ENCODE measurements around the gene MAML3. TPM values are rescaled to one million over a fixed set of nuclear protein-coding genes. Genes with fewer than 3 reads are reported as not detected.

Gene MAML3
- total RNA-seq, 2 donors from 2014 or later = 11.8 to 14.6 TPM

DNA sequence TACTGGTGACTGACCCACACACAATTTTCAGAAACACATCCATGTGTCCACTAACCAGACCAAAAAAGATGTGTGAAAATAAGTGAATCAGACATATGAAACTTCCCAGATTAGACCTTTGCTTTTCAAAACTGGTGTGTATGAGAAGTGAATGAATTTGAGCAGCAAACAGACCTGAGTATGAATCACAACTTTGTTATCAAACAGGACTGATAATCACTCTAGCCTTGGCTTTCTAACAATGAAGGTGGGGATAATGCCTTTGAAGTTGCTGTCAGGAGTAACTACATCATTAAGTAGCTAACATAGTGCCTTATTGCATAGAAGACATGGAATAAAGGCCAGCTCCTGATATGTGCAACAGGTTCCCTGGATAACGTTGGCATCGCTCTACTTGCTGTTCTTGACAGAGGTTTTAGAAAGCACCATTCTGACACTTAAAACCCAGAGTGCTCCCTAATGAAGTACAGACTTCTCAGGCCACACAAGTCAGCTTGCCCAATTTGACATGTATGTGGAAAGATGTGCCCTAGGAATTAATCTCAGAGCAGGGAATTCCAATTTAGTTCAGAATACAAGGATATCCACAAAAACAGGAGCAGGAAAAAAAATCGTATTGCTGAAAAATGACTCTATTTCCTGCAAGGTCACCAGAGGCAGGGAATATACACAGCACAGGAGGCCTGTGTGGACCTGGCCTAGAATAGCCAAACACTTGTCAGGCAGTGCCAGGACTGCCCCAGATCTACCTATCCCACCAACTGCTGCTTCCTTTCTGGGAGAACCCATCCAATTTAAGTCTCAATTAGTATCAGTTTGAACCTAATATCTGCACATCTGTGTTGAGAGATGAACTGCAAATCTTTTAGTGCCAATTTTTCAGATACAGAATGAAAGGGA, 87.7 kb downstream of the MAML3 start:
- intact Hi-C loops (cut with DNase I, micrococcal nuclease) = no loop called here
- DNase-seq (no peak), ATAC-seq (no peak)

GRCh38 chr4:140065393-140065792, 88.6 kb downstream of the MAML3 start:
- intact Hi-C loops (cut with DNase I, micrococcal nuclease) = no loop called here
- DNase-seq (no peak), ATAC-seq (no peak)

DNA sequence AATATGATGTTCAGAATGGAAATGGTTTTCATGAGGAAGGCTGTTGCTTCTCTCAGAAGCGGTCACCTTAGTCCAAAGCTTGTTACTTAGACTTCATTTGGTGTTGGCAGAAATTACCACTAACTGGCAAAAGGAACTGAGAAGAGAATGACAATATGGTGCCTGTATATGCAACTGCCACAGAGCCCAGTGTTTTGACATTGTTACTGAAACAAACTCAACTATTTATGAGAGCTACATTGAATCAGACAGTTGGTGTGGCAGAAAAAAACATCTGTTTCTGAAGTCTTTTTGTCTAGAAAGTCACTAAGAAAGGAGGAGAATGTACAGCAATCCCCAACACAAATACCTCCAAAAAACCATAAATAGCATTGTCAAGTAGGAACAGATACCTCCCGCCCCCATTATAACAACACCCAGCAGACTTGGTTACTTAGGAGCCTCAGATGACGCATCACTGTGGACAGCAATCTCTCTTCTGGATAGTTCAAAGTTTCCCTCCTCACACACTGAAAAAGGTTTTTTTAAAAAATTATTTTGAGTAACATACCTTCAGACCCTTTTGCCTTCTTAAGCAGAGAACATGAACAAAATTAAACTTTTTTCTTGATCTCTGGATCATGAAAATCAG, 92.2 kb downstream of the MAML3 start:
- ATAC-seq (peak; percentile 20), DNase-seq (no peak)
- intact Hi-C loops (cut with DNase I, micrococcal nuclease) = no loop called here

DNA sequence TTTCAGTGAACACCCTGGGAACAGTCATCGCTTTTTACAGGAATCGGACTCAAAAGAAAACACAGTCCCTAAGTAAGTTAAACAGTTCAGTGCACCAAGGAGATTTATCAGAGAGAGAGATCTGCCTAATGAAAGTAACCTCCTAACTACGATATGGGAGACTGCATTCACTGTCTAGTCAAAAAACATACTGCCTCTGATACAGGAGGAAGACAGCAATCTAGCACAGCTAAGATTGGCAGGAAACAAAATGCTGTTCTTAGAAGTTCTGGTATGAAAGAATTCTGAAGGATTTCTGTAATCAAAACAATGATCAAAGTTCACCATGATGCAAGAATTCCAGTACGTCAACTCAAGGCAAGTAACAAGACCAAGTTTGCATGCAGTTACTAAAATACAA, 92.8 kb downstream of the MAML3 start:
- intact Hi-C loops (cut with DNase I, micrococcal nuclease) = no loop called here
- peak; percentile 78 for ATAC-seq
- DNase-seq = no peak

- intact Hi-C loops (cut with DNase I, micrococcal nuclease) = no loop called here
- ATAC-seq = peak; percentile 60
- no peak for DNase-seq
Observed at GRCh38 chr4:140059159-140059558, 94.8 kb downstream of the MAML3 start.

- DNase-seq = no peak
- intact Hi-C loops (cut with DNase I, micrococcal nuclease) = no loop called here
- ATAC-seq = no peak
Observed at GRCh38 chr4:140057701-140058100, 96.3 kb downstream of the MAML3 start.

DNA sequence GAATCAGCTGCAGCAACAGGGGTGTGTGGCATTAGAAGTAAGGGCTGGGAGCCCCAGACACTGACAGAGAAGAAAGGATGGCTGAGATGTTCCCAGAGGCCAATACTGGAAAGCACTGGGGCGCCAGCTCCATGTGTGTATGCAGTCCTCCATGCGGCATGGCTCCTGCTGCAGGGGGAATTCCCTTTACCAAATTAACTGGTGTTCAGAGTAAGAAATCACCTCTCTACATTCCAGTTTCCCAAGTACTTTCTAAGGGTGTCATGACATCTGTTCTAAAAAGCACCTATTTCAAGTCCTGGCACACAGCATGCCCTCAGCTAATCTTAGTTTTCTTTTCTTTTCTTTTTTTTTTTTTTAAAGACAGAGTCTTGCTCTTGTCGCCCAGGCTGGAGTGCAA, 98.0 kb downstream of the MAML3 start:
- DNase-seq = no peak
- intact Hi-C loops (cut with DNase I, micrococcal nuclease) = no loop called here
- ATAC-seq = no peak

DNA sequence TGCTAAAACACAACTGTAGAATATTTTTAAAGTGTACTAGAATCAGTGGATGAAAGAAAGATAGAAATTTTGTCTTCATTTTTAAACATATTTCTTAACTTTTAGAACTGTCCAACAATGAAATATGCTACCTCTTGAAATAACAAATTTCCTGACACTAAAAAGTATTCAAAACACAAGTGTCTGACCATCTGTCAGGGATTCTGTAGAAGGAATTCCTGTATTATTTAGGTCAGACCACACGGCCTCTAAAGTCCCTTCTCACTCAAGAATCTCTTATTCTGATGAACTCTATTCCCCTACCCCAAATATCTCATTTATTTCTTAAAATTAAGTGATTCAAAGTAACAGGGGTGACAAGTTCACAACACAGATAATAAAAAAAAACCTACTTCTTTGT, 99.1 kb downstream of the MAML3 start:
- ATAC-seq = no peak
- intact Hi-C loops (cut with DNase I, micrococcal nuclease) = loop anchor here in 1 of 2 donors (5.0 kb wide), 1 partner anchor 197 kb away; no protein-coding TSS in a partner anchor
- no peak for DNase-seq

GRCh38 chr4:140053185-140053584, 100.8 kb downstream of the MAML3 start:
- intact Hi-C loops (cut with DNase I, micrococcal nuclease) = loop anchor here in 1 of 2 donors (5.0 kb wide), 1 partner anchor 199 kb away; no protein-coding TSS in a partner anchor
- ATAC-seq (no peak), DNase-seq (no peak)

DNA sequence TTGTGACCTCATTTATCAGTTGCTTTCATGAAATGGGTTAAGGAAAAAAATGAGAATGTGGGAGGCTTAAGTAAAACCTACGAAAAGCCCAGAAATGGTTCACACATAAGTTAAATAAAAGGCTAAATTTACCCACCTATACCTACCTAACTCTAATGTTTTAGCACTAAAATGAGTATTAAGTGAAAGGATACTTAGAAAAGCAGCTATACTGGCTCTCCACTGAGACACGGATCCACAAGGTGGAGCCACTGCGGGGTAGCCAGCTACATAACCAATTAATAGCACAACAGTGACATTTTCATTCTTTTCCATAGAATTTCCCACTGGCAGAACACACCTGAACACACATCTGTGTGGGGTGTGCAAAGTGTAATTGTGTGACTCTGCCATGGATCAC, 101.9 kb downstream of the MAML3 start:
- no peak for ATAC-seq
- DNase-seq = peak in 1 of 2 donors; percentile 69
- intact Hi-C loops (cut with DNase I, micrococcal nuclease) = loop anchor here in 1 of 2 donors (5.0 kb wide), 1 partner anchor 200 kb away; no protein-coding TSS in a partner anchor

DNA sequence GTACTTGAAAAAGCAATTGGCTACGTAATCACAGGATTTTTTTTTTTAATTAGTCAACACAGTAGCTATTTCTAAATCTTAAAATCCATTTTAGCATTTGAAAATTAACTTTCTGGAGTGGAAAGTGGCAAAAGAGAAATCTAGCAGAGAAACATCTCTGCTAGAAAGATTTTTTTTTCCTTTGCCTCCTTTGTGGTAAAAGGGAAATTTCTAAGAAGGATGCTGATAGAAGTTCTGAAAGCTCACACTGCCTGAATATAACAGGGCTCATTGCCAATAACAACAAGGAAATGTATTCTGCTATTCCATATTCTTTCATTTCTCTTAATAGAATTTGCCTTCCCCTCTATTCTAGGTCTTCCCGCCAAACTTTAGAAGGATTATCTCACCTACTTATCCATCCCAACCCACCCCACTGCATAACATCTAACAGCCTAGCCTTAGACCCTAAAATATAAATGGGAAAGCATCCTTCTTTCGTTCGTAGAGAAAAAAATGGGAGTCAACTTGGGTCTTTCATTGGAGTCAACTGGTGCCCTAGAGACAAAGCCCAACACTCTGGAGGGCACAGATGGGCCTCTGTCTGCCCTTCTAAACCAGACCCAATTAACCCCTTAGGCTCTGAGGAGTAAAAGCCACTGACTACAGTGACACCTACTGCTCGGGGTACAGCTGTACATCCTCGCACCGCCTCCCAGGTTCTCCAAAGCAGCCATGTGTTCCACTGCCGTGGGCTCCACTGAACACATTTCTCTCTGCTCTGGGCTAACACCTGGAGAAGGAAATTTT, 103.9 kb downstream of the MAML3 start:
- DNase-seq = no peak
- intact Hi-C loops (cut with DNase I, micrococcal nuclease) = loop anchor here in 1 of 2 donors (5.0 kb wide), 1 partner anchor 202 kb away; no protein-coding TSS in a partner anchor
- ATAC-seq = peak; percentile 9

- intact Hi-C loops (cut with DNase I, micrococcal nuclease) = no loop called here
- ATAC-seq = peak; percentile 80
- peak; percentile 65 to 66 for DNase-seq
Observed at GRCh38 chr4:140049024-140049848, 104.7 kb downstream of the MAML3 start.

- intact Hi-C loops (cut with DNase I, micrococcal nuclease) = no loop called here
- ATAC-seq (peak; percentile 86), DNase-seq (no peak)
Observed at GRCh38 chr4:140048419-140048995, 105.5 kb downstream of the MAML3 start.

- ATAC-seq = no peak
- DNase-seq = no peak
- intact Hi-C loops (cut with DNase I, micrococcal nuclease) = no loop called here
Observed at GRCh38 chr4:140047786-140048185, 106.2 kb downstream of the MAML3 start.

GRCh38 chr4:140047017-140047640, 106.9 kb downstream of the MAML3 start:
- intact Hi-C loops (cut with DNase I, micrococcal nuclease) = no loop called here
- no peak for ATAC-seq
- no peak for DNase-seq

- intact Hi-C loops (cut with DNase I, micrococcal nuclease) = no loop called here
- no peak for DNase-seq
- ATAC-seq = no peak
Observed at GRCh38 chr4:140046543-140046942, 107.4 kb downstream of the MAML3 start.

- intact Hi-C loops (cut with DNase I, micrococcal nuclease) = no loop called here
- ATAC-seq (no peak), DNase-seq (no peak)
Observed at GRCh38 chr4:140046016-140046415, 108.0 kb downstream of the MAML3 start.
